Neuronal stem cell (in vitro differentiated cells): ENCODE data around the gene DUSP3.

Source experiments
- DNase-seq: peaks from one replicate; pipeline ENCODE4 v3.0.0-alpha.2; 2013; ENCODE audit warnings: low spot score
- H2AFZ ChIP-seq: one replicate; pipeline ENCODE4 v1.6.1; 2013; ENCODE audit warnings: mild to moderate bottlenecking, low read length, inconsistent platforms
- H2AK5ac ChIP-seq: 2 replicates; pipeline ENCODE4 v1.6.1; 2013; ENCODE audit warnings: low read depth, mild to moderate bottlenecking, inconsistent platforms, low read length, moderate library complexity, mixed read lengths
- H2BK120ac ChIP-seq: 2 replicates; pipeline ENCODE4 v1.6.1; 2013; ENCODE audit warnings: low read depth, mild to moderate bottlenecking, inconsistent platforms, low read length, moderate library complexity, mixed read lengths
- H2BK12ac ChIP-seq: one replicate; pipeline ENCODE4 v1.6.1; 2013; ENCODE audit warnings: low read length, inconsistent platforms
- H2BK15ac ChIP-seq: 2 replicates; pipeline ENCODE4 v1.6.1; 2013; ENCODE audit warnings: mild to moderate bottlenecking, low read length, inconsistent platforms, mixed read lengths
- H2BK5ac ChIP-seq: one replicate; pipeline ENCODE4 v1.6.1; 2013; ENCODE audit warnings: inconsistent platforms, mild to moderate bottlenecking, low read length, moderate library complexity
- H3K14ac ChIP-seq: one replicate; pipeline ENCODE4 v1.6.1; 2013; ENCODE audit warnings: low read length, inconsistent platforms
- H3K18ac ChIP-seq: 2 replicates; pipeline ENCODE4 v1.6.1; 2013; ENCODE audit warnings: low read length, inconsistent platforms
- H3K23ac ChIP-seq: 2 replicates; pipeline ENCODE4 v1.6.1; 2013; ENCODE audit warnings: low read depth, mild to moderate bottlenecking, mixed read lengths, low read length, inconsistent platforms; ENCODE audit not compliant: poor library complexity
- H3K27ac ChIP-seq: replicated peaks from 3 replicates; pipeline ENCODE4 v1.5.1; 2013; ENCODE audit warnings: low read length, inconsistent platforms
- H3K27me3 ChIP-seq, 3 experiments: 2 replicates each; pipeline ENCODE4 v1.6.1; 2013; ENCODE audit warnings: low read length in 3 of 3, mild to moderate bottlenecking in 2 of 3, inconsistent platforms in 1 of 3, low read depth in 1 of 3, mixed read lengths in 1 of 3, moderate library complexity in 1 of 3; ENCODE audit not compliant: control insufficient read depth in 3 of 3, insufficient read depth in 3 of 3
- H3K36me3 ChIP-seq, 2 donors: replicated peaks in 1 of 2; 2 replicates each; pipeline ENCODE4 v1.6.1; 2013; ENCODE audit warnings: low read length in 2 of 2; ENCODE audit not compliant: control insufficient read depth in 2 of 2, insufficient read depth in 2 of 2
- H3K4ac ChIP-seq: 2 replicates; pipeline ENCODE4 v1.6.1; 2013; ENCODE audit warnings: inconsistent platforms, mild to moderate bottlenecking, low read length, moderate library complexity
- H3K4me1 ChIP-seq, 2 donors: 1 replicate in 1 of 2; 2 replicates in 1 of 2; pipeline ENCODE4 v1.6.1; 2013; ENCODE audit warnings: low read length in 2 of 2, low read depth in 1 of 2; ENCODE audit not compliant: control insufficient read depth in 2 of 2, insufficient read depth in 1 of 2
- H3K4me2 ChIP-seq: one replicate; pipeline ENCODE4 v1.6.1; 2013; ENCODE audit warnings: mild to moderate bottlenecking, low read length, inconsistent platforms; ENCODE audit not compliant: insufficient read depth, poor library complexity, severe bottlenecking
- H3K4me3 ChIP-seq, 2 donors: 2 replicates each; pipeline ENCODE4 v1.5.1; 2013; ENCODE audit warnings: low read length in 2 of 2, mild to moderate bottlenecking in 2 of 2, inconsistent platforms in 1 of 2, moderate library complexity in 1 of 2
- H3K79me1 ChIP-seq: one replicate; pipeline ENCODE4 v1.6.1; 2013; ENCODE audit warnings: low read depth, mild to moderate bottlenecking, inconsistent platforms, low read length, moderate library complexity
- H3K9ac ChIP-seq: one replicate; pipeline ENCODE4 v1.6.1; 2013; ENCODE audit warnings: mild to moderate bottlenecking, low read depth, low read length, inconsistent platforms; ENCODE audit not compliant: poor library complexity
- H3K9me3 ChIP-seq, 2 donors: replicated peaks in 1 of 2; 2 replicates each; pipeline versions ENCODE3 to v1.6.1; 2013; ENCODE audit warnings: low read length in 2 of 2, mild to moderate bottlenecking in 2 of 2, inconsistent platforms in 1 of 2, low read depth in 1 of 2, mixed read lengths in 1 of 2, moderate library complexity in 1 of 2; ENCODE audit not compliant: control insufficient read depth in 2 of 2, insufficient read depth in 1 of 2
- H4K8ac ChIP-seq: one replicate; pipeline ENCODE4 v1.6.1; 2013; ENCODE audit warnings: low read depth, mild to moderate bottlenecking, inconsistent platforms, low read length, moderate library complexity
- H4K91ac ChIP-seq: one replicate; pipeline ENCODE4 v1.6.1; 2013; ENCODE audit warnings: low read length, low read depth, mild to moderate bottlenecking, inconsistent platforms; ENCODE audit not compliant: poor library complexity
- WGBS, 2 donors: extraction: QIAGEN DNeasy Blood & Tissue Kit; methylation state at CpG; one replicate each; pipeline ENCODE4 v1.1.7; 2013; ENCODE audit warnings: missing lambda C conversion rate in 2 of 2, mixed read lengths in 1 of 2; ENCODE audit not compliant: insufficient read length in 2 of 2, insufficient replicate concordance in 1 of 2; ENCODE audit errors: extremely low coverage in 2 of 2; 5-methylcytosine and 5-hydroxymethylcytosine counted together

Gene DUSP3

GRCh38 chr17:43722269-43722619 is 56.5 kb downstream of the DUSP3 start:
- Histone ChIP-seq H3K4ac (no peak overlapping the region), H2BK15ac (no peak overlapping the region), H3K4me2 (no peak overlapping the region), H3K9ac (no peak overlapping the region), H3K14ac (no peak overlapping the region), H2BK120ac (no peak overlapping the region), H3K27ac (no peak overlapping the region), H4K91ac (no peak overlapping the region), H2AK5ac (no peak overlapping the region), H2AFZ (no peak overlapping the region), H4K8ac (no peak overlapping the region), H2BK12ac (no peak overlapping the region), H3K27me3 (peaks cover 0 to 43% (median 0%) of the 10 kb centered on the region in 3 experiments), H3K4me3 (no peak overlapping the region), H3K18ac (no peak overlapping the region), H3K9me3 (no peaks in the 10 kb centered on the region), H3K23ac (no peak overlapping the region), H2BK5ac (no peak overlapping the region), H3K4me1 (peaks cover 0 to 7% of the 10 kb centered on the region in 2 donors), H3K79me1 (no peaks in the 10 kb centered on the region), H3K36me3 (no peaks in the 10 kb centered on the region)
- WGBS, 2 donors = no CpG with 5 or more reads among the region's 3 CpGs
- DNase-seq = no peak

DNA sequence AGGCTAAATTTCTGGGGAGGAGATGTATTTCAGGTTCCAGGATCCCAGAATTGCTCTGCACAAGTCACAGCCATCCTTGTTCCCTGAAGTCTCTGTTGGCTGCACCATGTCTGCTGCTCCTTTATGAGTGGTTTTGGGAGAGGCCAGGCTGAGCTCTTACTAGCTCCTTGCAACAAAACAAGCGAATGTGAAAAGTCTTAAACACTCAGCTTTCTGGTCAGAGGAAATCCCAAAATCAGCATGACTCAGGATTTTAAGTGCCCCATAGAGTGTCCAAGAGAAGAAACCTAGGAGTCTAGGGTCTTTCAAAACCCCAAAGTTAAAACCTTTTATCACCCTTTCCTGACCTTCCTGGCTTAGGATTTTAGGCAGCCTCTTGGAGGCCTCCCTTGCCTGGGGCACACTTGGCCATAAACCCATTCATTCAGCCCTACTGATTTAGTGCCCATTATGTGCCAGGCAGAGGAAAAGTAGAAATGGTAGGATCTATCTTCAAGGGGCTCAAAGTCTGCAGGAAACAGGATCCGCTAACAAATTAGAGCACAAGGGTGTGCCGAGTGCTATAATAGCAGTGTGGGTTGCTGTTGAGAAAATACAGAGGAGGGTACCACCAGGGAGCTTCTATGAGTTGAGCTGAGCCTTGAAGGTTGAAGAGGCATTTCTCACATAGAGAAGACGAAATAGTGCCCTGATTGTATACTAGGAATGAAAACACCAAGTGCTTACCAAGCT is 57.1 kb downstream of the DUSP3 start:
- Histone ChIP-seq H2AFZ (no peak overlapping the region), H2BK5ac (no peak overlapping the region), H3K4ac (no peak overlapping the region), H3K36me3 (no peaks in the 10 kb centered on the region), H3K9me3 (no peaks in the 10 kb centered on the region), H4K8ac (no peak overlapping the region), H3K27me3 (peaks cover 0 to 48% (median 0%) of the 10 kb centered on the region in 3 experiments), H3K4me1 (peaks cover 0 to 7% of the 10 kb centered on the region in 2 donors), H2BK120ac (no peak overlapping the region), H3K27ac (no peak overlapping the region), H3K9ac (no peak overlapping the region), H4K91ac (no peak overlapping the region), H2AK5ac (no peak overlapping the region), H3K14ac (no peak overlapping the region), H3K4me2 (no peak overlapping the region), H3K18ac (no peak overlapping the region), H2BK15ac (no peak overlapping the region), H2BK12ac (no peak overlapping the region), H3K79me1 (no peaks in the 10 kb centered on the region), H3K23ac (no peak overlapping the region), H3K4me3 (no peak overlapping the region)
- no CpG with 5 or more reads among the region's 4 CpGs for WGBS, 2 donors
- no peak for DNase-seq

DNA sequence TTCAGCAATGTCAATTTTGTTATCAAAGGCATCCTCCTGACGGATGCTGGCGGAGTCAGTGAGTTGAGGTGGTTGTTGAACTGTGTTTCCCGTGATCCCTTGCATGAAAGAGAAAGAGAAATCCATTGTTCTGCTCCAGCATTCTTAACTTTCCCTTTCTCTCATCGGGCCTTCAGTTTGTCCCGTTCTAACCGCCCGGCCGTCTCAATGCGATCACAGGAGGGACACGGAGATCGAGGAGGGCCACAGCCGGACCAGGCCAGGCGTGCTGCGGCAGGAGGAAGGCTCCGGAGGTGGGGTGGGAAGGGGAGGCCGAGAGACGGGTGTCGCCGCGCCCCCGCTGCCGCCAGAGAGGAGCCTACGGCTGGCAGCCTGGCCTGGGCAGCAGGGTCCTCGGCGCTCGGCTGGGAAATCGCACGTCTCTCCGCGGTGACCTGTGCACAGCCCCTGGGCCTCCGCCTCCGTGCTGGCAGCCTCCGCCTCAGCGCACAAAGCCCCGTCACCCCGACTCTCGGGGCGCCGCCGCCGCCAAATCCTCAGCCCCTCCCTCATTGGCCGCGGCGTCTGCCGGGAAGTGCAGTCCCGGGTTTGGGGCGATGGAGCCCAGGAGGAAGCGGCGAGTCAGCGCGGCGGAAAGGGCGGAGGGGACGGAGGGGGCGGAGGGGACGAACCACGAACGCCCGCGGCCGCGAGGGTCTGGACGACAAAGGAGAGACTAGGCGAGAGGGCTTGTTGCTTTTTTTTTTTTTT is 58.3 kb downstream of the DUSP3 start:
- H2BK15ac ChIP-seq = no peak overlapping the region
- peak overlapping the region; percentile 97 for H2BK120ac ChIP-seq
- H3K9ac ChIP-seq = peak overlapping the region; percentile 95
- peaks cover 0 to 7% of the 10 kb centered on the region in 2 donors for H3K4me1 ChIP-seq
- DNase-seq = peak; percentile 68
- H3K27ac ChIP-seq = peak overlapping the region; percentile 90
- peak overlapping the region; percentile 63 for H2BK5ac ChIP-seq
- H2AK5ac ChIP-seq = no peak overlapping the region
- peak overlapping the region; percentile 14 to 76 for H3K4me3 ChIP-seq
- H3K4ac ChIP-seq = peak overlapping the region; percentile 87
- H2BK12ac ChIP-seq = peak overlapping the region; percentile 32
- peaks cover 0 to 55% (median 1%) of the 10 kb centered on the region in 3 experiments for H3K27me3 ChIP-seq
- peak overlapping the region; percentile 90 for H4K91ac ChIP-seq
- H3K4me2 ChIP-seq = peak overlapping the region; percentile 81
- H3K9me3 ChIP-seq = no peaks in the 10 kb centered on the region
- peak overlapping the region; percentile 61 for H3K23ac ChIP-seq
- H3K14ac ChIP-seq = no peak overlapping the region
- peak overlapping the region; percentile 100 for H3K18ac ChIP-seq
- H3K36me3 ChIP-seq = no peaks in the 10 kb centered on the region
- H4K8ac ChIP-seq = peak overlapping the region; percentile 74
- WGBS, 2 donors = no CpG with 5 or more reads among the region's 64 CpGs
- H3K79me1 ChIP-seq = no peaks in the 10 kb centered on the region
- H2AFZ ChIP-seq = peak overlapping the region; percentile 80

DNA sequence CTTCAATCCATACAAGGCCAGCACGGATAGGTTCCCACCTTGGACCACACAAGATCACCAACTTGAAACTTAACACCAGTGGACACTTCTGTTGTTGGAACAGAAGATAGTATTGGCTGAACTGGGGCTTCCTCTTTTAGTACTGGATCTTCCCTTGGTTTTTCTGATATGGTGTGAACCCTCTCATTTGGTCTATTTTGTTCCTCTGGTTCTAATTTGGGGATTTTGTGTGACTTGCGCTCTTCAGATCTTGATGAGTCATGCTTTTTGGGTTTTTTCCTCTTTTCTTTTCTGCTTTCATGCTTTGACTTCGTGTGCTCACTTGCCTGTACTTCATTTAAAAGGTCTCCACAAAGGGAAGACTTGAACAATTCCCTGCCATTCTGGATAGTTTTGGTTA is 59.2 kb downstream of the DUSP3 start:
- Histone ChIP-seq H2BK15ac (no peak overlapping the region), H3K9me3 (peaks cover 0 to 3% of the 10 kb centered on the region in 2 donors), H2BK120ac (no peak overlapping the region), H3K14ac (no peak overlapping the region), H3K9ac (no peak overlapping the region), H3K79me1 (no peaks in the 10 kb centered on the region), H3K23ac (no peak overlapping the region), H2AK5ac (no peak overlapping the region), H3K36me3 (no peaks in the 10 kb centered on the region), H3K4me2 (no peak overlapping the region), H2AFZ (no peak overlapping the region), H3K4me1 (peaks cover 0 to 7% of the 10 kb centered on the region in 2 donors), H3K27ac (no peak overlapping the region), H2BK12ac (no peak overlapping the region), H3K27me3 (peaks cover 0 to 64% (median 10%) of the 10 kb centered on the region in 3 experiments), H3K4ac (no peak overlapping the region), H3K18ac (no peak overlapping the region), H4K91ac (no peak overlapping the region), H3K4me3 (no peak overlapping the region), H4K8ac (no peak overlapping the region), H2BK5ac (no peak overlapping the region)
- DNase-seq = no peak
- no CpG with 5 or more reads among the region's 3 CpGs for WGBS, 2 donors
